Measurements from ENCODE around the gene DIP2C.
"Not testable (repeated sequence)": the region's sequence is repeated elsewhere in the genome, so short reads cannot be mapped to it uniquely, and the experiment has no call there.

The DIP2C gene

DNA sequence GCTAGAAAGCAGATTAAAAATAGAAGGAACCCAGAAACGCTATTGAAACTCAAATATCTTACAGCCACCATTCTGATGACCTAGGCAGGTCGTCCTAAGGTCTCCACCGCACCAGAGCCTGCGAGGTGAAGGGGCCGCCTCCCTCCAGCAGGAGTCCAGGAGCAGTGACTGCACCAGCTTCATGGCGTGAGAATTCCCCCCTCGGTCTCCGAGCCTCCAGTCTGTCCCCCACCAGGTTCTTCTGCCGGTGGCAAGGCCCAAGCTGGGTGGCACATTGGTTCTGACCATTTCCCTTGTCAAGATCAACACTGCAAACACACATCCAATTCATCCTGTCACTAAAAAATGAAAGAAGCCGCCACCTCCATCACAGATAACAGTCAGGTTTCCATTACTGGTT, 98.7 kb downstream of the DIP2C start:
- no peak for DNase-seq

DNA sequence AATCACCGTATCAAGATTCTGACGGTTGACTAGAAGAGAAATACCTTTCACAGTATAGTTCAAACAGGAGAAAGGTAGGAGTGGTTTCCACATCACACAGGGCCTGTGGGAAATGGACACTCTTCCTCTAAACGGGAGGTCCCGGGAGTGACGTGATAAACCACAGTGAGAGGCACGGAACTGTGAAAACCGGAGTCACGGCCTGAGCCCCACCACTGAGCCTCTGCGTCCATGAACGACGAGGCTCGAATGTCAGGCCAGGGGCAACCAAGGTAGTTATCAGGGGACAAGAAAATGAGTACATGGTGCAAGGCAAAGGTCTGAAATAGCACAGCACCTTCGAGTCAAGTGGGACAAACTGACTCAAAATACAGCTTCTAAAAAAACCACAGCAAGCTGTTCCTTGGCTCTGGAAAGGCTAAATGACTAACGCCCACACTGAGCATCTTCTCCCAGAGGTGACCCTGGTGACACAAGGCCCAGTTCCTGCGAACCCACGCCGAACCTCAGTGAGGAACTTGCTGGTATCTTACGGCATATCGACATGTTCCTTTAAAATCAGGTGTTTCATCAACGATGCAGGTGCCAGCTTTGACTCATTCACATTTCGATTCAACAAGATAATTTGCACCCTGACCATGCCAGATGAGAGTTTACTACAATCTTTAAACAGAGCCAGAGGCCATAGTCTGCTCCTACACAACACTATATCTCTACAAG, 99.3 kb downstream of the DIP2C start:
- DNase-seq = no peak

DNA sequence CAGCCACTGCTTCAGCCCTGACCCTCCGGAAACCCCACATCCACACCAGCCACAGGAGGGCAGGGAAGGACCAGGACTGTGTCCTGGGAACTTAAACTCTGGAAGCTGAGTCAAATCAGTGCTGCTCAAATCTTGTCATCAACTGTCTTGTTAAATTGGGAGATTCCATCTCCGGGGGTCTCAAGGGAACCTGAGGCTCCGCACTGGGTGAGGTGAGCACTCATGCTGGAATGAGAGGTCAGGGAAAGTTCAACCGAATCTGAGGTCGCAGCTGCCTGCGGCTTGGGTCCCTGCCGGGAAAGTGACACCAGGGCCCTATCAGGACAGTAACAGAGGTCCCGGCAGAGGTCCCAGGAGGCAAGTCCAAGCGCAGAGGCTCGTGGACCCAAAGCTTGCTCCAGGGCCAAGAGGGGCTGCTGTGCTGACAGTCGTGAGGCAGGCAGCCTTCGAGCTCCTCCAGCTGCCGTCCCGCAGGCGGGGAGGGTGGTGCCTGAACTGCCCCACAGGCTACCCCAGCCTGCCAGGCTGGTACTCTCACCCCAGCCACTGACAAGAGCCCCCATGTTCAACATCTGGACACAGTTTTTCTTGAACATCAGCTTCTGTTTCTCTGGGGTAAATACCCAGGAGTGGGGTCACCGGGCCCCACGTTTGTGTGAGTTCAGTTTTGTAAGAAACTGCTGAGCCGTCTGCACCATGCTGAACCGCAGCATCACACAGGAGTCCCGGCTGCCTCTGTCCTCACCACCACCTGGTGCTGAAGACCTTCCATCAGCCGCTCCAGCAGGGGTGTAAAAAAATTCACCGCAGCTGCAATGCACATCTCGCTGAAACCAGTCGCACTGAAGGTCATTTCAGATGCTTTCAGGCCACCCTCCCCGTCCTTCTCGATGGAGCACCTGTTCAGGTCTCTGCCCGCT, 101.0 kb downstream of the DIP2C start:
- no peak for DNase-seq

DNA sequence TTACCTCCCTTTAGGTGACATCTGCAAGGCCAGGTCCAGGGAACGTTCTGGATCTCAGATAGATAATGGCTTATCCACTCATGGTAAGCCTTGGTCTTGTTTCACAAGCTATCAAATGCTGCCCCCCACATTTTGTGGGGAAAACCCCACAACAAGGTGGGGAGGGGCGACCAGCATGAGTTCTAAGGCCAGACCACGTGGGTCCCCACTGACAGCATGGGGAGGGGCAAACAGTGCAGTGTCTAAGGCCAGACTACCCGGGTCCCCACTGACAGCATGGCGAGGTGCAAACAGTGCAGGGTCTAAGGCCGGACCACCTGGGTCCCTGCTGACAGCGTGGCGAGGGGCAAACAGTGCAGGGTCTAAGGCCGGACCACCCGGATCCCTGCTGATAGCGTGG, 102.8 kb downstream of the DIP2C start:
- DNase-seq = no peak

DNA sequence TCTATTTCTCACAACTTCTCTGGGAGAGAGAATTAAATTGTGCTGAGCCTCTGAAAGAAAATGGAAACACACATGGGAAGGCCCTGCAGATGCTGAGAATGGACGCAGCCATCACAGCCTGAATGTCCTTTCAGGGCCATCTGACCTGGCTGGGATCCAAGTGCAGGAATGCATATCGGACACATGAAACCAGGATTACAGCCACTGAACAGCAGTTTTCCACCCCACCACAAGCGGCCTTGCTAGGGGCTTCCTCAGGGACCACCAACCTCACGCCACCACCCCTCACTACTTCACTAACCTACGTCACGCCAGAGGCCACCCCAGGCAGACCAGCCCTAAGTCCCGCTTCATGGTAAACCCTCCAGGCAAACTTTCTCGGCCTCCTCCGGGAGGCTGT, 103.3 kb downstream of the DIP2C start:
- no peak for DNase-seq

DNA sequence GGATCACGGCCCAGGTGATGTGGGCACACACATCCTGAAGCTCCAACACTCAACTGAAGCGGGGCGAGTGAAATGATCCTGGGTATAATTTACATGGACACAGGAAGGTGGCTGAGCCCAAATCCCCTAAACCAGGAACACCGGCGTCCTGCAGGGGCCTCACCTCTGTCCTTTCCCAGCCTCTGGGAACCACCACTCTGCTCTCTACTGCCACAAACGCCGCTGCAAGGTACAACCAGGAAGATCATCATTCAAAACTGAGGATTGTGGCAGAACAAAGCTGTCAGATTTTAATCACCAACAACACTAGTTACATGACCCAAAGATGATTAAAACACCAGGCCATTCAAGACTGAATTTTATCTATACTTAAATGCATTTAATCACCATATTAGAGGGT, 104.0 kb downstream of the DIP2C start:
- no peak for DNase-seq

DNA sequence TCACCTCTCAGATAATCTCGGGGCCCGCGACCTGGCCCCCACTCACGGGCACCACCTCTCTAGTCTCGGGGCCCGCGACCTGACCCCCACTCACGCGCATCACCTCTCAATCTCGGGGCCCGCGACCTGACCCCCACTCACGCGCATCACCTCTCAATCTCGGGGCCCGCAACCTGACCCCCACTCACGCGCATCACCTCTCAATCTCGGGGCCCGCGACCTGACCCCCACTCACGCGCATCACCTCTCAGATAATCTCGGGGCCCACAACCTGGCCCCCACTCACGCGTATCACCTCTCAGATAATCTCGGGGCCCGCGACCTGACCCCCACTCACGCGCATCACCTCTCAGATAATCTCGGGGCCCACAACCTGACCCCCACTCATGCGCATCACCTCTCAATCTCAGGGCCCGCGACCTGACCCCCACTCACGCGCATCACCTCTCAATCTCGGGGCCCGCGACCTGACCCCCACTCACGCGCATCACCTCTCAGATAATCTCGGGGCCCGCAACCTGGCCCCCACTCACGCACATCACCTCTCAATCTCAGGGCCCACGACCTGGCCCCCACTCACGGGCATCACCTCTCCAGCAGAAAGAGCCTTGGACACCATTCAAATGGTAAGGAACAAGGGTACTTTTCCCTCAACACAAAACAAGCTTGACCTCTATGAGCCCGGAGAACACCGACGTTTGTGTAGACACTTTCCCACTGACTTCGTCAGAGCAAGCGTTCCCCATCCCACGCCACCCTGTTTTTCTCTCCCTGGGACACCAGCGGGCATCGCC, 104.8 kb downstream of the DIP2C start:
- DNase-seq = not testable (repeated sequence)

DNA sequence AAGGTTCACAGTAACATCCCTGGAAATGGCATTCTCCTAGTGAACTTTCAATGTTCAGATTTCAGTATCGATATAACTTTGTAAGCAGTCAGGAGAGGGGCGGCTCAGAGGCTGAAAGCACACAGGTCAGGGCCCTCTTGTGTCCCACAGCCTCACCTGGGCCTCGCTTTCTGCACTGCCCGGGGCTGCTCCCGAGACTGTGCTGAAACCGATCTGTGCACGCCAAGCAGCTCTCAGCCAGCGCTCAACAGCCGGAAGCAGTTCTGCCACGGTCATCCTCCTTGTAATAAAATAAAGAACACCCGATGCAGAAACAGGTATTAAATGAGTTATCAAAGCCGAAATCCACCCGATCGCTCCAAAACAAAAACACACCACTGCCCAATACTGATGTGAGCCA, 106.0 kb downstream of the DIP2C start:
- DNase-seq = no peak

DNA sequence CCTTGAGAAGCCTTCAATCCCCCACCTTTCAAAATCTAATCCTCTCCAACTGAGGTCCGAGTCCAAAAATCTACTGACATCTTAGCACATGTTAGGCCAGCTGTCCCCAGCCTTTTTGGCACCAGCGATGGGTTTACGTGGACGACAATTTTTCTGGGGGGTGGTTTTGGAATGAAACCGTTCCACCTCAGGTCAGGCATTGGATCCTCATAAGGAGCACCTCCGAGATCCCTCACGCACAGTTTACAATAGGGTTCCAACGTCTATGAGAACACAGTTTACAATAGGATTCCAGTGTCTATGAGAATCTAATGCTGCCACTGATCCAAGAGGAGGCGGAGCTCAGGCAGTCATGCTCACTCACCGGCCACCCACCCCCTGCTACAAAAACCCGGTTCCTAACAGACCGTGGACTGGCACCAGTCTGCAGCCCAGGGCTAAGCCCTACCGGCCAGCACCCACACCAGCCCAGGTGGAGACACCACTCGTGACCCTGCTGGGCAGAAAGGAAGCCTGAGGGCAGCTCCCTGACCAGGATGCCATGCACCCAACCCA, 107.6 kb downstream of the DIP2C start:
- no peak for DNase-seq

DNA sequence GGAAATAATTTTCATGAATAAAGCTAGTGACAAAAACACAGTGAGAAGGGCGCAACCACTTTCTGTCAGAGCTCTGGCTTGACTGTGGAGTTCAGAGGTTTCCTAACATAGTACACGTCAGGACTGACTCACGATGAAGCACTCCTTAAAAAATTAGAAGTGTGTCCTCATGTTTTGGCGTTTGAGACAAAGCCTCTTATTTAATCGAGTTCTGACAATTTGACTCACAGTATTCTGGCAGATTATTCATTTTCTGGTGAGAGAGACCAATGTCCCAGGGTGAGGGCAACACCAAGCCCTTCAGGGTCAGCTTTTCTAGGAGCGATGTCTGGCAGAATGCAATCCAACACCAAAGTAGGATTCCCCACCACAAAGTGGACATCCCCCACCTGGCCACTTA, 108.7 kb downstream of the DIP2C start:
- no peak for DNase-seq

DNA sequence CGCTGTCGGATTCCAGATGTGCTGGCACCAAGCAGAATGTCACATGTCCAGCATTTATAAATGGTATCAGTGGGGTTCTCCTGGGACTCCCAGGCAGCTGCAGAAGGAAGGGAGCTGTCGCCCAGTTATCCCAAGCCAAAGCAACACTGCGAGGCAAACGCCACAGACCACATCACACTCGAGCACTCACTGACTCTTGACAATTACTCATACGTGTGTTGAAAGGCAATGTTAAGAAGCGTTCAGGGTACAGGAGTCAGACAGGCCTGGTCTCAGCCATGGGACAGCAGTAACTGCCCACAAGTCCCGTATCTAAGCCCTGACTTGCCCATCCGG, 113.4 kb downstream of the DIP2C start:
- DNase-seq = no peak

DNA sequence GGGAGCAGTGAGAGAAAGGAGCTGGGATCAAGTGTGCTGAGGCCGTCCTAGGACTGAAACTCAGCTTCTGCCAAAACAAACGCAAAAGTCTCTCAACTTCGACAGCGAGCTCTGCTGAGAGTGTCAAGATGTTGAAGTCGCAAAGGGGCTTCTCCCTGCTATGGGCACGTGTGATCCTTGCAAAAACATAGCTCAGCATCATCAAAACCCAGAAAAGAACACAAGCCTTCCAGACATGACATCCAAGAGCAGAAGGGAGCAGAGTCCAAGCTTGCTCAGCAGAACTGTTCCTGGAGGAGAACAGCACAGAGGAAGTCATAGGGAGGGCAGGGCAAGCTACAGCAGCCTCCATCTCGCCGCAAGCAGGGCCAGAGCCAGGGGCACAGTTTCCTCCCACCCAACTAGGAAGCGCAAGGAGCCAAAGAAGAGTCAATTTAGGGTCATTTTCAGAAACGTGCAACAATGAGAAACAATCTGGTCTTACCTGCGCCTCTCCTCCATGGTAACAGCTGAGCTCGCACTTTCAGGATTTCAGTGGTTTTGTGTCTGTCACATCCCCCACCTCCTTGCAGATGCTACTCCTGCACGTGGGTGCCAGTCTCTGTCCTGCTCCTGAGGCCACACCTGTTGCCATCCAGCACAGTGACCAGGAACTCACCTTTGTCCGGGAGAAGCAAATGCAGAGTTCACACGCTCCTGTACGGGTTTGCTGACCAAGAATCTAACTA, 113.9 kb downstream of the DIP2C start:
- DNase-seq = no peak

DNA sequence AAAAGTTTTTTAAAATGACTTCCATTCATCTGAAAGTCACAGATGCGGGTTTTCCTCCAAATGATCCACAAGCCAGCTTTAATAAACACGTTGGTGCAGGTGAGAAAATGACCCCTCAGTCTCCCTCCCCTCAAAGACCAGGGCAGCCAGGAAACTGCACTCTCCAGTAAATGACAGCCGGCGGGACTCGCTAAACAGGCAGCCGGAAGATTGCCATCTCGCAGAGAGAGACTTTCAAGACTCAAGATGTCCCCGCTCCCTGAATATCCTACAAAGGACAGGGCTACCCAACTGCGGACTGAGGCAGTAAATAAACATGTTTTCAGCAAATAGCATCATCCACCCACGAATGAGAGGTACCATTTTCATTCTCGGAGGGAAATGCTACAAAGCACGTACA, 116.8 kb downstream of the DIP2C start:
- DNase-seq = no peak

DNA sequence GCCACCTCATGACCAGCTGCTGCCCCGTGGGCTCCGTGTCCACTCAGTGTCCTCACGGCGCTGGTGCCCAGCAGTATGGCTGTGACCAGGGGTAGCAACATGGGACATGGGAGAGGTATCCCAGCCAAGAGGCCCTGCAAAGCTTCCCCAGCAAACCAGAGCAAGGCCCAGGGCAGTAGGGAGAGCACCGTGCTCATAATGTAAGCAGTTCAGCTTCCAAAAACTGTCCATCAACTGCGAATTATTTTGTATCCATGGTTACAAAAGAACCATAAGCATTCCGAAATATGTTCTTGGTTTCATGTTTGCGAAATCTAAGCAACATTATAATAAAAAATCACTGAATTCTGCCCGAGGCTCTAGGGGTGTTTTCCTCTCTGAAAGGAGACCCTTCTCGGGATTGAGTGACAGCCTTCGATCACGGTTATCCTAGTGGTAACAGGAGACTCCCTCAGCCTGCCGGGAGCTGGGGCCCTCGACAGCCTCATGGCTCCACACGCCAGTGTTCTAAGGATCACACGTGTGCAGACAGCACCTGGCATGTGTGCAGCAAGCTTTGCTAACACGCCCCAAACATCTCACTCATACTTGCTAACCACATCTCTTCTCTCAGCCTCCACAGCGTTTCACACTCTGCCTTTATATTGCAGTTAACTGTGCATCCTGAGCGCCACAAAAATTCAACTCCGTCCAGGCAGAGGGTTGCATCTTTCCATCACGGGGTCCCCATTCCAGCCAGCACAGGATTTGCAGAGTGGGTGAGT, 117.6 kb downstream of the DIP2C start:
- no peak for DNase-seq

DNA sequence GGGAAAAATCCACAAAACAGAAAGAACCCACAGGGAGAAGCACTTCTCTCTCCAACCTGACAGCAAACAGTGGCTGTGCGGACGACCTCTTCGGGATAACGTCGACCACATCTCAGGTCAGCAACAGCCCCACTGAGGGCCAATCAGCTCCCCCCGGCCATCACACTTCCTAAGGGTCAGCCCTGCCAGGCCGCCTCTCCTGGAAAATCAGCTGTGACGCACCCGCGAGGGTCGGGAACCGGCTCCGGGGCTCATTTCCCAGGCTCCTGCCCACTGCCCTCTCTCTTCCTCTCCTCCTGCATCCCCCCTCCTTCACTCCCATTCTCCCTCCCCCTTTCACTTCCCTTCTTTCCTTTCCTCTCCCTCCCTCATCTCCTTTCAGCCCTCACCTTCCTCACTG, 118.3 kb downstream of the DIP2C start:
- no peak for DNase-seq

DNA sequence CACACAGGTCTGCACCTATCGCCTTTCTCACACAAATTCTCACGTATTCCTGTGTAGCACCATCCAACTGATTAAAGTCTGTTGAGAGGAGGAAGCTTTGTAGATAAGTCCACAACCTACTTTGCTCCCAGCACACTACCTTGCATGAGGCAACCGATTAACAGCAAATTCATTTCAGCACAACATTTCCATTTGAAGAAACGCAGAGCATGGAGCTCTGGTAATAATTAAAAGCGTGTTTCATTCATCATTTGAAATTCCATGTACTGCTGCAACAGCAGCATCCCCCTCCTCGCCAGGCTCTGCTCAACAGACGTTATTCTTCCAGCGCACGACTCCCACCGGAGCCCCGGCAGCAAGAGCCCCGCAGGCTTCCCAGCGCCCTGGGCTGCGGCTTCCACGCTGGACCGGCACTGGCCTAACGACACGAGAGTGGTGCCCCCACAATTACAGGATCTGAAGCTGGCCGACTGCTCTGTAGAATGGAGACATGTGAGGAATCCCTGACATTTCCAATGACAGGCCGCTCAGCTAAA, 118.8 kb downstream of the DIP2C start:
- DNase-seq = no peak

DNA sequence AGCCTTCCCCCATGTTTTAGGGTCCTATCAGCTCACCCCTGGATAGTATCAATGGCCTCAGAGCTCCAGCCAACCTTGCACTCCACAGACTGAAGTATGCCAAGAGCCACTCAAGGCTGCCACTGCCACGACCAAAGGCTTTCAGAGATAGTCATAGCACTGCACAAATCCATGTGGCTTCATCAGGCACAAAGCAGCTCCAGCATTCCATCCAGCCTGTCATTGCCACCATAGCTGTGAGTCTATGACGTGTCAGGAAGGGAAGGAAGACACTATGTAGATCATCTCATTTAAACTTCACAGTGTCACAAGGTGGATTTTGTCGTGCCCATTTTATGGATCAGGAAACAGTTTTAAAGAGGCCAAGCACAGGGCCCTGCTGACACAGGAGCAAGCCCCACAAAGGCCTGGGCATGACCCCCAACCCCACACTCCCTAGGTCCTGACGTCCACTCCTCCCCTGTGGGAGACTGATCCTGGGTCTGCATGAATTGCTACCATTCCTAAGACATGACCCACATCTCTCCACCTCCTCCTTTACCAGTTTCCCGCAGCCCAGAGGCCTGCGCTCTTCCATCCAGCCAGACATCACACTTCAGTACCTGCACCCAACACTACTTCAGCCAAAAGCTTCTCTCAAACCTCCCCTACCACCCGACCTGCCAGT, 119.4 kb downstream of the DIP2C start:
- DNase-seq = no peak

DNA sequence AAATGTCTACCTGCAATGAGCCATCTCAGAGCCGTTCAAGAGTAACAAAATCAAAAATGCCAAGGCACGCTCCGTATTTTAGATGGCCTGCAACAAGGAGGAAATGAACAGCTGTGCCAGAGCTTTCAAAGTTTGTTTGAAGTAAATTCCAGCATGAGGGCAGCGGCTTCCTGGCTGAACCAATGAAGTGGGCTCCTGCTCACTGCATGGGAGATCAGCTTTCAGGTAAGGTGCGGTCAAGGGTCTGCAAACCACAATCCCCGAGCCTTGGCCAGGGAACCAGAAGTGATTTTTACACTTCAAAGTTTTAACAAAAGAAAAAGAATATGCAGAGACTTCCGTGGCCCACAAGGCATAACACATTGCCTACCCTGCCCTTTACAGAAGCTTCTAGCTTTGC, 120.6 kb downstream of the DIP2C start:
- no peak for DNase-seq

DNA sequence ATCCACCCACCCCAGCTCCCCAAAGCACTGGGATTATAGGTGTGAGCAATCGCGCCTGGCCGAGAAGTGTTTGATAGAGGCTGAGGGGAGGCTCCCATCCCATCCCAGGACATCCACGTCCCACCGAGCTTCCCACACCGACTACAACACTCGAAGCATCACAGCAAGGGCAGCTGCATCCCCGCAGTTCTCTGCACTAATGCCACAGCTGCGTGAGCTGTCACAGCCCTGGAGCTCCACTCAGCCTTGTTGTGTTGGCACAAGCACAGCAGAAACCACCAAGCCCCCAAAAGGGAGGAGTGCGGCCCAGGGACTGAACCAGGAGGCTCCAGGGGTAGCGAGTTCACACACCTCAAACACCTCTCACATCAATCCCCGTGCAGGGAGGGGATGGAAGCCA, 121.6 kb downstream of the DIP2C start:
- DNase-seq = no peak

DNA sequence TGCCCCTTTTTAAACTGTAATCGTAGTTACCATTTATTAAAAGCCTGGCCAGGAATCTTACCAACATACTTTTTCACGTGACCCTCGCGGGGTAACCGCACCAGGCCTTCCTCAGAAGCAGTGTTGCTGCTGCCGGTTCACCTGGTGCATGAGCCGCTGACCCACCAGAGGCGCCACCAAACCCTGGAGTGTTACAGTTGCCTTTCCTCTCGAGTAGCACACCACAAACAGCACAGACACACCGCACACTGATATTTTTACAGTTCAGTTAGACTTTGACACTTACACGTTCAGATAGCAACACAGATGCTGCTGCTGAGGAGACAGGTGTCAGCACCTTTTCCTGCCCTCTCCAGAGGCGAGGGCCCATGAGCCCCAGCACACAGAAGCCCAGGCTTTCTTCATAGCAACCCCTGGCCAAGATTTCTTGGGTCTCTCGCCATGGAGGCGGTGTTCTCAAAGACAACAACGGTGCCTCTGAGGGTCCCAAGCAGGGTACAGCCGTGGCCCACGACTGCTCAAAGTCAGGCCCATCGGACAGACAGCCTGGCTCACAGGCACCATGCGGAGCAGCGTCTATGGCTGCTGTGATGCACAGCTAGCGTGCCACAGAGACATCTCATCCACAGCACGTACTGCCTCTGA, 123.1 kb downstream of the DIP2C start:
- DNase-seq = no peak

Measured in GOT3 (cell line).